ENCODE measurements around the gene MALAT1.
A peak's percentile ranks its signal among the peaks of the same experiment; 100 is the strongest.

Gene MALAT1

DNA sequence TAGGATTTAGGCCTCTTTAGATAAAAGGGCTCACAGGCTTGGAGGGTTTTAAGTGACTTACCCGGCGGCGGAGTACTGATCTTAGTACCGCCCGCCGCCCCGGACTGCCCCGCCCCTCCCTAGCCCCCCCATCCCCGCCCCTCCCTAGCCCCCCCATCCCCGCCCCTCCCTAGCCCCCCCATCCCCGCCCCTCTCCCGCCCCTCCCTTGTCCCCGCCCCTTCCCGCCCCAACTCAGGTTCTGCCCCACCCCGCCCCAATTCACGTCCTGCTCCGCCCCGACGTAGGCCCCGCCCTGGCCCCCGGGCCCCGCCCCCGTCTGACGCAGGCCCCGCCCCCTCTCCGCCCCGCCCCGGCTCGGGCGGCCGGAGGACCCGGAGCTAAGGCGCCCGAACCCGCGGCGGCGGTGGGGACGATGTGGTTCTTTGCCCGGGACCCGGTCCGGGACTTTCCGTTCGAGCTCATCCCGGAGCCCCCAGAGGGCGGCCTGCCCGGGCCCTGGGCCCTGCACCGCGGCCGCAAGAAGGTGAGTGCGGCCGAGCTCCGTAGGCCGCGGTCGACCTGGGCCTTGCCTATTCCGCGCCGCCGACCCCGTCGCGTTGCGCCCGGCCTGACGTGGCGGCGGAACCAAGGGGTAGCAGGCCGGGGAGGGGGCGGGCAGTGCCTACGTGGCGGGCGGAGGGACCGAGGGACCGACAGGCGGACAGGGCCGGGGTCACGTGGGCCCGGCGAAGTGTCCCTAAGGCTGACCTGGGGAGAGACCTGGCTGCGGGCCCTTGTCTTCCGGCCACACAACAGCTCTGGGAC, 26.1 kb downstream of the MALAT1 start, which contains the start of gene SCYL1:
Gene SCYL1 (plus strand): TSS at position 343 of the 805 bp plus-strand sequence. CDS start 71 bp downstream, at position 414.
- Mint-ChIP-seq H3K4me1 (peaks cover 64% of the 10 kb centered on the region), H3K9me3 (no peaks in the 10 kb centered on the region), H3K4me3 (peak within 1 kb of the TSS; percentile 86), H3K36me3 (ENCODE audit: low read depth) (peaks cover 11% of the 10 kb centered on the region), H3K27me3 (ENCODE audit: low read depth, poor library complexity) (no peaks in the 10 kb centered on the region), H3K27ac (peak within 1 kb of the TSS; percentile 64)
- TF ChIP-seq, protein P1, sequence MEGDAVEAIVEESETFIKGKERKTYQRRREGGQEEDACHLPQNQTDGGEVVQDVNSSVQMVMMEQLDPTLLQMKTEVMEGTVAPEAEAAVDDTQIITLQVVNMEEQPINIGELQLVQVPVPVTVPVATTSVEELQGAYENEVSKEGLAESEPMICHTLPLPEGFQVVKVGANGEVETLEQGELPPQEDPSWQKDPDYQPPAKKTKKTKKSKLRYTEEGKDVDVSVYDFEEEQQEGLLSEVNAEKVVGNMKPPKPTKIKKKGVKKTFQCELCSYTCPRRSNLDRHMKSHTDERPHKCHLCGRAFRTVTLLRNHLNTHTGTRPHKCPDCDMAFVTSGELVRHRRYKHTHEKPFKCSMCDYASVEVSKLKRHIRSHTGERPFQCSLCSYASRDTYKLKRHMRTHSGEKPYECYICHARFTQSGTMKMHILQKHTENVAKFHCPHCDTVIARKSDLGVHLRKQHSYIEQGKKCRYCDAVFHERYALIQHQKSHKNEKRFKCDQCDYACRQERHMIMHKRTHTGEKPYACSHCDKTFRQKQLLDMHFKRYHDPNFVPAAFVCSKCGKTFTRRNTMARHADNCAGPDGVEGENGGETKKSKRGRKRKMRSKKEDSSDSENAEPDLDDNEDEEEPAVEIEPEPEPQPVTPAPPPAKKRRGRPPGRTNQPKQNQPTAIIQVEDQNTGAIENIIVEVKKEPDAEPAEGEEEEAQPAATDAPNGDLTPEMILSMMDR (IDR thresholded peaks at IDR 0.05), result no peak
- DNase-seq, result peak; percentile 83

DNA sequence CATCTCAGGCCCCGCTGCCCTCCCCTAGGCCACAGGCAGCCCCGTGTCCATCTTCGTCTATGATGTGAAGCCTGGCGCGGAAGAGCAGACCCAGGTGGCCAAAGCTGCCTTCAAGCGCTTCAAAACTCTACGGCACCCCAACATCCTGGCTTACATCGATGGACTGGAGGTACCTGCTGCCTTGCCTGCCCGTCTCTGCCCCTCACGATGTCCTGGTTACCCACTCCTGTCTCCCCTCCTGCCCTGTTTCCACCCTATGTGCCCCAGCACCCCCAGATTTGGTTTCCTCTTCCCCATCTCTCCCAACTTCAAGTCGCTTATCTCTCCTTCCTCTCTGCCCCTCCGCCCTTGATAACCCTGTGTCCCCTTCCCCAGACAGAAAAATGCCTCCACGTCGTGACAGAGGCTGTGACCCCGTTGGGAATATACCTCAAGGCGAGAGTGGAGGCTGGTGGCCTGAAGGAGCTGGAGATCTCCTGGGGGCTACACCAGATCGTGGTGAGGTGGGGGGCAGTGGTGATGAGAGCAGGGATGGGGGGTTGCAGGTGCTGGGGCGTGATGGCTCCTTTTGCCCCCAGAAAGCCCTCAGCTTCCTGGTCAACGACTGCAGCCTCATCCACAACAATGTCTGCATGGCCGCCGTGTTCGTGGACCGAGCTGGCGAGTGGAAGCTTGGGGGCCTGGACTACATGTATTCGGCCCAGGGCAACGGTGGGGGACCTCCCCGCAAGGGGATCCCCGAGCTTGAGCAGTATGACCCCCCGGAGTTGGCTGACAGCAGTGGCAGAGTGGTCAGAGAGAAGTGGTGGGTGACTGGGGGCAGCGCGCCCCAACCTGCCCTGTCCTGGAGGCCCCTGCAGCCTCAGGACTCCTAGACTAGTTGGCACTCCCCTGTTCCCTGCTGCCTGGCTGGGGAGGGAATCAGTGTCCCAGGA, 27.0 kb downstream of the MALAT1 start:
- DNase-seq, result no peak
- H3K27me3 Mint-ChIP-seq (ENCODE audit: low read depth, poor library complexity), result no peaks in the 10 kb centered on the region
- peak overlapping the region; percentile 86 for H3K4me3 Mint-ChIP-seq
- TF ChIP-seq, protein P1 (IDR thresholded peaks at IDR 0.05), result no peak
- peaks cover 68% of the 10 kb centered on the region for H3K4me1 Mint-ChIP-seq
- no peaks in the 10 kb centered on the region for H3K9me3 Mint-ChIP-seq
- H3K27ac Mint-ChIP-seq, result no peak overlapping the region
- peaks cover 16% of the 10 kb centered on the region for H3K36me3 Mint-ChIP-seq (ENCODE audit: low read depth)

DNA sequence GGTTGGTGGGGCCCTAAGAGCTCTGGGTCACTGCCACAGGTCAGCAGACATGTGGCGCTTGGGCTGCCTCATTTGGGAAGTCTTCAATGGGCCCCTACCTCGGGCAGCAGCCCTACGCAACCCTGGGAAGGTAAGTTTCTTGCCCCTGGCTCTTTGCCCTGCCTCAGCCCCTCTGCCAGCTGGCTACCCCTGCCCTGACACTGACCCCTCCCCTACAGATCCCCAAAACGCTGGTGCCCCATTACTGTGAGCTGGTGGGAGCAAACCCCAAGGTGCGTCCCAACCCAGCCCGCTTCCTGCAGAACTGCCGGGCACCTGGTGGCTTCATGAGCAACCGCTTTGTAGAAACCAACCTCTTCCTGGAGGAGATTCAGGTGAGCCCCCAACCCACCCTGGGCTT, 27.9 kb downstream of the MALAT1 start:
- H3K27ac Mint-ChIP-seq, result peak overlapping the region; percentile 22
- TF ChIP-seq, protein P1 (IDR thresholded peaks at IDR 0.05), result no peak
- peaks cover 25% of the 10 kb centered on the region for H3K36me3 Mint-ChIP-seq (ENCODE audit: low read depth)
- DNase-seq, result no peak
- peaks cover 65% of the 10 kb centered on the region for H3K4me1 Mint-ChIP-seq
- no peaks in the 10 kb centered on the region for H3K9me3 Mint-ChIP-seq
- H3K27me3 Mint-ChIP-seq (ENCODE audit: low read depth, poor library complexity), result no peaks in the 10 kb centered on the region
- peak overlapping the region; percentile 86 for H3K4me3 Mint-ChIP-seq

DNA sequence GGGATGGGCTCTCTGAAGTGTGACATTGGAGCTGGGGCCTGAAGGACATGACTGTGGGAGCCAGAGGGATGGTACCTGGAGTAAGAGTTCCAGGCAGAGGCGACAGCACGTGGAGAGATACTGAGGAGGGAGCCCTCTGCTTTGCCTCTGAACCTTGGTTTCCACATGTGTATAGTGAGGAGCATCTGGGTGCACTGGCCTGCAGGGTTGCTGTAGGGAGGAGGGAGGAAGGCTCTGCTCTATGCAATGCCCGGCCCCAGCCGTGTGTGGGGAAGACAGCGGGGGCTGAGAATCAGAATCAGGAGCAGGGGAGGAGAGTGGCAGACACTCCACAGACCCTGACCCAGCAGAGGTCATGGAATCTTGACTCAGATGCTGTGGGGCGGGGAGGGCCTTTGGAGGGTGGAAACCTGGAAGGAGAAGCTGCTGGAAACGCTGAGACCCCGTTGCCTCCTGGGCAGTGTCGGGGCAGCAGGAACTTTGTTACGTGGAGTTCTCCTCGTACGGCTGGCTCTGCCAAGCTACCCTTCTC, 30.0 kb downstream of the MALAT1 start:
- TF ChIP-seq, protein P1 (IDR thresholded peaks at IDR 0.05), result no peak
- Mint-ChIP-seq H3K27ac (peak overlapping the region; percentile 73), H3K4me3 (no peak overlapping the region), H3K4me1 (peaks cover 43% of the 10 kb centered on the region), H3K36me3 (ENCODE audit: low read depth) (peaks cover 27% of the 10 kb centered on the region), H3K9me3 (no peaks in the 10 kb centered on the region), H3K27me3 (ENCODE audit: low read depth, poor library complexity) (no peaks in the 10 kb centered on the region)
- no peak for DNase-seq

DNA sequence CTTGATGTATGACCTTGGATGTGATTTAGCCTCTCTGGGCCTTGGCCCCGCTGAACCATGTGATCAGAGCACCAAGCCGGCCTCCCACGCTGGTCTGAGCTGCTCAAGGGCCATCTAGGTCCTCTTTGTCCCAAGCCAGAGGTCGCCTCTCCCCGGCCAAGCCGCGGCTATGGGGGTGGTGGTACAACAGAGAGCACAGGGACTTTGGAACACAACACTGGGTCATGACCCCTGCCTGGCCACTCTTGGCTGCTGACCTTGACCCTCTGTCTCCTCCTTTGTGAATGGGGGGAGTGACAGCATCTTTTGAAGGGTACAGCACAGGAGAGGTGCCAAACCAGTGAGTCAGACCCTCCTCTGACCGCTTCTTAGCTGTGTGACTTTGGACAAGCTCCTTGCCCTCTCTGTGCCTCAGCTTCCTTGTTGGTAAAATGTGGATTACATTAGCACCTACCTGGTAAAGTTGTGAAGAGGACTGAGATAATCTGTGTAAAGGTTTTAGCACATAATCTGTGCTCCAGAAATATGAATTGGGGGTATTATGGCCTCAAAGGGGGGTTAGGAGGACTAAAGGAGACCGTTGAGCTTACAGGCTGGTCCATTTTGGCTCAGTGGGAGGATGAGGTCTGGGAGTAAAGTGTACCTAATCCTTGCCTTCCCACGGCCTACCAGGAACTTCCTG, 30.8 kb downstream of the MALAT1 start:
- Mint-ChIP-seq H3K9me3 (no peaks in the 10 kb centered on the region), H3K36me3 (ENCODE audit: low read depth) (peaks cover 31% of the 10 kb centered on the region), H3K4me1 (peaks cover 36% of the 10 kb centered on the region), H3K27me3 (ENCODE audit: low read depth, poor library complexity) (no peaks in the 10 kb centered on the region), H3K27ac (no peak overlapping the region), H3K4me3 (no peak overlapping the region)
- TF ChIP-seq, protein P1 (IDR thresholded peaks at IDR 0.05), result no peak
- no peak for DNase-seq

Data from nephron progenitor cell (in vitro differentiated cells).